Uterus (tissue), 2 donors: ENCODE results near the gene DNAH8.

Source experiments
- POLR2A ChIP-seq, 2 donors: fragments of 450-650 bp; IDR thresholded peaks; one replicate each; pipeline ENCODE4 v1.6.1; 2016; ENCODE audit warnings: antibody characterized with exemption in 2 of 2, mild to moderate bottlenecking in 1 of 2, moderate library complexity in 1 of 2
- TF ChIP-seq, protein P1 (sequence below), 4 experiments: fragments of 200-600 bp in 2 of 4; fragments of 450-650 bp in 2 of 4; sonication (generic) in 2 of 4; IDR thresholded peaks; one replicate each; pipeline ENCODE4 v1.5.1; 2016 to 2019; ENCODE audit warnings: antibody characterized with exemption in 4 of 4, mild to moderate bottlenecking in 2 of 4, moderate library complexity in 1 of 4

DNA sequence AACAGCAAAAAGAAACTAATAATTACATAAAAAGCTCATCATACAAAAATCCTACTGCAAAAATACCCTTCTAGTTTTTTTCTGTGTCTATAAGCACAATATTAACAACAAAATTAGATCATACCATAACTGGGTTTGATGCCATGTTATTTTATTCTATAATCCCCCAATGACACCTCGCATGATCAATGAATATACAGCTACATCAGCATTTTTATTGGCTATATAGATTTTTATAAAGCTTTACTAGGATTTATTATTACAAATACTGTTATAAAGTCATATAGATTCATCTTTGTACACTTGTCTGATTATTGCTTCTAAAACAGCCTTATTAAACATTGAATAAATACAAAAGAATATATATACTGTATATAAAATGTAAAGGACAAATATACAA, 288.4 kb downstream of the DNAH8 start:
- no peak for TF ChIP-seq POLR2A (IDR thresholded peaks at IDR 0.05)
- TF ChIP-seq, protein P1, sequence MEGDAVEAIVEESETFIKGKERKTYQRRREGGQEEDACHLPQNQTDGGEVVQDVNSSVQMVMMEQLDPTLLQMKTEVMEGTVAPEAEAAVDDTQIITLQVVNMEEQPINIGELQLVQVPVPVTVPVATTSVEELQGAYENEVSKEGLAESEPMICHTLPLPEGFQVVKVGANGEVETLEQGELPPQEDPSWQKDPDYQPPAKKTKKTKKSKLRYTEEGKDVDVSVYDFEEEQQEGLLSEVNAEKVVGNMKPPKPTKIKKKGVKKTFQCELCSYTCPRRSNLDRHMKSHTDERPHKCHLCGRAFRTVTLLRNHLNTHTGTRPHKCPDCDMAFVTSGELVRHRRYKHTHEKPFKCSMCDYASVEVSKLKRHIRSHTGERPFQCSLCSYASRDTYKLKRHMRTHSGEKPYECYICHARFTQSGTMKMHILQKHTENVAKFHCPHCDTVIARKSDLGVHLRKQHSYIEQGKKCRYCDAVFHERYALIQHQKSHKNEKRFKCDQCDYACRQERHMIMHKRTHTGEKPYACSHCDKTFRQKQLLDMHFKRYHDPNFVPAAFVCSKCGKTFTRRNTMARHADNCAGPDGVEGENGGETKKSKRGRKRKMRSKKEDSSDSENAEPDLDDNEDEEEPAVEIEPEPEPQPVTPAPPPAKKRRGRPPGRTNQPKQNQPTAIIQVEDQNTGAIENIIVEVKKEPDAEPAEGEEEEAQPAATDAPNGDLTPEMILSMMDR (IDR thresholded peaks at IDR 0.05) = no peak
